ENCODE measurements around the gene MBNL2.

MBNL2 gene

DNA sequence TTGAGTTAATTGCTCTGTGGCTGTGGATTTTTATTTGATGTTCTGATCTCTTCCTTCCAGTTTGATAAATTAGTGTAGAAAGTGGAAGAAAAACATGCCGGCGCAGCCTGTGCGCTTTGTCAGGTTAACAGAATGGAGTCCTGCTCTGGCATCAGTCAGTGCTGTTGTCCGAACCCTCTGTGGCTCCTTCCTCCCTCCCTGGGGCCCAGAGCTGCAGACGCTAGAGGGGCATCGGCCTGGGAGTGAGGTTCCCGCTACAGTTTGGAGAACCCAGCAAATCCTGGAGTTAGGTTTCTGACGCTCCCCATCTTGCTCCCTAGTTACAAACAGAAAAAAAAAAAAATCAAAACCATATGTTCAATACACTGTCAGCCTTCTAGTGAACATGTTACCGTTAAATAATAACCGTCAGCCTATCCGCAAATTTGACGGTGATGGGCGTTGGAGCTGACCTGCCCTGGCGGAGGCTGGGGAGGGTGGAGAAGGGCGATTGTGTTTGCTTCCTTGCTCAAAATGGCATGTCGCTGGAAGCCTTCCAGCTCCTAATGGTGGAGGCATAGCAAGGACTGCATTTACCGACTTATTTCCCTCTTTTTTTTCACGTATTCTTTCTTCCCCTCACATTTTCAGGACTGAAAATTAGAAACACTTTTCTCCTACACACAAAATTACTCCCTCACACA lies 13.6 kb downstream of the MBNL2 start:
- DNase-seq = peak; percentile 60

DNA sequence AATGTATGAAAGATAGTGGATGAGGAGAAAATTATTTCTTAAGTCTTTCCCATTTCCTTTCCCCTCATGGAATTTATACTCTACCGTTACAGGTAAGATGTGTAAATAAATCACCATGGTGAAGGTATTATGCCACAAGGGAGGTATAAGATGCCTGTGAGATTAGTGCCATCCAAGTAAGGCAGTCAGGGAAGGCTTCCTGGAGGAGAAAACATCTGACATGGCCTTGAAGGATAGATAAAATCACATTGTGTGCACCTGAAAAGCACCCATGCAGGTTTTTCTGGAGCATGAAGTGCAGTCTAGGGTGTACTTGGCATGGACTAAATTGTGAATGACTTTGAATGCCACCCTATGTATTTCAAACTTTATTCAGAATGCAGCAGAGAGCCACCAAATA lies 15.3 kb downstream of the MBNL2 start:
- no peak for DNase-seq

DNA sequence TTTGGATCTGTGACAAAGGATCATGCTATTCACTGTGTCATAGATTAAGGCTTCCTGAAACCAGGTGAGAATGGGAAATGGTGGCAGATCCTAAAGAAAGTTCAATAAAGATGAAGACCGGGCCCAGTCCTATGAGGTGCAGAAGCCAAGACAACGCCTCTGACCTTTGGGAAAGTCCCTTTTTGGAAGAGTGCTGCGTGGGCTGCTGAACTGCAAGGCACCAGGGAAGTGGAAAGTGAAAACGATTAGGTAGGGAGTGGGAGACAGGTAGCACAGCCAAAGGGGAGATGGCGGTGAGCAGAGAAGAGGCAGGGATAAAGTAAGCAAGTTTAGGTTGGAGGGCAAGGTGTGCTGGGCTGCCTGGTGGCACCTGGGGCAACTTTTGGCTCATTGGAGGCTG lies 16.3 kb downstream of the MBNL2 start:
- no peak for DNase-seq

DNA sequence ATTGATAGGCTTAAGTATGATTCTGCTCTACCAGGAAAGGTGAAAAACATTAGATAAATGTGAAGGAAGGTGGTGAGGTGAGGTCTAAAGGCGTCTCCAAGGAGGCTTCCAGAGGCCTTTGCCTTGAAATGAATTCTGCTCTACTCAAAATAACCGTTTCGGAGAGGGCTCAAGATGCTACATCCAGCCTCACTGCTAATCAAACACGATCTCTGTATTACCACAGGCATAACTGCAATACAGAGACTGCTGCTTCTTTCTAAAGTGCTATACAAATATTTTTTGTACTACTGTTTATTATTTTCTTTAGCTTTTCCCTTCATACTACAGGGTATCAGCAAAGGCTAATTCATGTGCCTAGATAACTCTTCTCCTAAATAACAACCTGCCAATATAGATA lies 16.8 kb downstream of the MBNL2 start:
- DNase-seq = no peak

DNA sequence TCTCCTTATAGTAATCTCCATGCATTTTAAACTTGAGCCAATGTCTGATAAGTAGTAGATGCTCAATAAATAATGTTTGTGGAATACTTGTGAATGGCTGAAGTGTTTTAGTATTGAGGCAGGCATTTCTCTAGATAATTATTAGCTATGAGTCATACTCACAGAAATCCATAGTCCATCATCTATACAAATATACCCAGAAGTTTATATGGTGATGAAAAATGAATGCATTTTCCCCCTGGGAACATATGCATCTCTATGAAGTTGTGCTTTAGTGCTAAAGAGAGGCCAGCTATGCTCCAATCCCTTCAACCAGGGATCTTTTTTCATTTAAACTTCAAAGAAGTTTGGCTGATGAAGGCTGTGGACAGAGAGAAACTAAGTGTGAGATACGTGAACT lies 17.2 kb downstream of the MBNL2 start:
- DNase-seq = no peak

DNA sequence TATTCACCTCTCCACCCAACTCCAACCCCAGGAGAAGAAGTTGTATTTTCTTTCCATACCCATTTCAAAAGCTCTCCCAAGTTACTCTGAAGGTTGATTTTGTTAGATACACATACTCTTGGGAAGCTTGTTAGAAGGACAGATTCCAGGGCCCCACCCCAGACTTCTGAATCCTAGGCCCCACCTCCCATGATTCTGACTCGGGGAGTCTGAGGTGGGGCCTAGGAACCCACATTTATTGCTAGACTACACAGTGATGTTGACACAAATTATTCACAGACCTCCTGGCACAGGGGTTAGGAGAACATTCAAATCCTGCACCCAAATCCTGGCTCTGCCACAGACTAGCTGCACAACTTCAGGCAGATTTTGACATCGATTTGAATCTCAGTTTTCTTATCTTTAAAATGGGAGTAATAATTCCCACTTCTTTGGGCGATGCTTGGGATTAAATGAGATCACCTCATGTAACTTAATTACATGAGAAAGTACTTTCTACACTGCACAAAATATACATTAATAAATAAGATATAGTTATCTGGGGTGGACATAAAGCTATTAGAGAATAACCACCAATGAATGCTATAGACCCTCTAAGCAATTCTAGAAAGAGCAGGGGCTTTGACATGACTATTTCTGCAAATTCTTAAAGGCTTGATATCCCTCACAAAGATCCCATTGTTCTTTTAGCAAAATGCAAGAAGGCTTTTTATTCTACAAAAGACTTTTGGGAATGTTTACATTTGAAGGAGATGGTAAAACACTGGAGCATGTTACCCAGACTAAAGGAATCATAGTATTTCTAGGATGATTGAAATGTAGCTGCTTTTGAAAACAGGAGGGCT lies 18.0 kb downstream of the MBNL2 start:
- DNase-seq = no peak

DNA sequence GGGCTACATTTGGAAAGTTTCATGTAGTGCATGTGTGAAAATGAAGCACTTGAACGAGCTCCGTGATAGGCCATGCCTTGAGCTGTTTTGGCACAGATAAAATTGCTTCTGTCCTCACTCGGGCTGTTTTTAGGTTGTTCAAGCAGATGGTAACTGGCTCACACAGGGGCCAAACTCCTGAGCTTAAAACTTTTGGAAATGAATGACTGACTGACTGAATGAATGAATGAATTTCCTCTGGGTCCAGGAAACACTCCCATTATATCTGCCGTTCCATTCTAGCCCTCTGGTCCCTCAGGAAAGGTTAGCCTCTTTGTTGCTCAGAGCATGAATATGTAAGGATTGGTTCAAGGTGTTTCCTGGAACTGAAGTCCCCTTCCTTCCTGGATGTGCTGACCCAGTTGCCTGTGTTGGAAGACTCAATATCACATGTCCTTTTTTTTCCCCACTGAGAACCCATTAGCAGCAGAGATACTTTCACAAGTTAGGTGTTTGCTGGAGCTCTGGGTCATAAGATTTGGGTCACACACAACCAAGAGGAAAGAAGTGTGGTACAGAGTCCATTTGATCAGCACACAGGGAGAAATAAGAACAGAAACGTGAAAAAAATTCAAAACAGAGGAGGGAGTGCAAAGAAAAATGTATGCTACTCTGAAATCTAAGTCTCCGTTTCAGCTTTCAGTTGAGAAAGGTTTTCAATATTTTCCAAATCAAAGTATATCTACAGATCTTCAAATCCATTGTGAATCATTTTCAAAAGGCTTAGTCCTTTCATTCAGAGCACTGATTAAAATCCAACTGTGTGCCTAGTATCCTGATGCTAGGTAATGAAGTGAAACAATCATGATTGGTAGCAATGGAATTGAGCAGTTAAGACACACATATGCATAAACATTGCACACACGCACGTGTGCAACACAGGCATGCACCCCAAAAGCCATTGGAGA lies 18.9 kb downstream of the MBNL2 start:
- DNase-seq = no peak

DNA sequence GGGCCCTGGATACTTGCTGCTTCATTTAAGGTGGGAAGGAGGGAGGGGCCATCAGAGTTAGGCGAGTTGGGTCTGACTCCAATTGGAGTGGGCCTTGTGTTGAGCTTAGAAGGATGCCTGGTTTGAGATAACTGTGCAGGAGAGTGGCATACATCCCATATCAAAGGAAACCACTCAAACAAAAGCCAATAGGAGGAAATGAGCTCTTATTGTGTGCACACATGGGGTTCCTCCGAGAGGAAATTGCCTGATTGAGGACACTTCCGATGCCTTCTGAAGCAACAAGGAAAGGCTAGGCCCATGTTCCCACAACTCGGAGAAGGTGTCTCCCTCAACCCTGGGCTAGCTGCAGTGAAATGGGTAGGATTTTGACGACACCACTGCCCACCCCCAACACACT lies 19.6 kb downstream of the MBNL2 start:
- no peak for DNase-seq

DNA sequence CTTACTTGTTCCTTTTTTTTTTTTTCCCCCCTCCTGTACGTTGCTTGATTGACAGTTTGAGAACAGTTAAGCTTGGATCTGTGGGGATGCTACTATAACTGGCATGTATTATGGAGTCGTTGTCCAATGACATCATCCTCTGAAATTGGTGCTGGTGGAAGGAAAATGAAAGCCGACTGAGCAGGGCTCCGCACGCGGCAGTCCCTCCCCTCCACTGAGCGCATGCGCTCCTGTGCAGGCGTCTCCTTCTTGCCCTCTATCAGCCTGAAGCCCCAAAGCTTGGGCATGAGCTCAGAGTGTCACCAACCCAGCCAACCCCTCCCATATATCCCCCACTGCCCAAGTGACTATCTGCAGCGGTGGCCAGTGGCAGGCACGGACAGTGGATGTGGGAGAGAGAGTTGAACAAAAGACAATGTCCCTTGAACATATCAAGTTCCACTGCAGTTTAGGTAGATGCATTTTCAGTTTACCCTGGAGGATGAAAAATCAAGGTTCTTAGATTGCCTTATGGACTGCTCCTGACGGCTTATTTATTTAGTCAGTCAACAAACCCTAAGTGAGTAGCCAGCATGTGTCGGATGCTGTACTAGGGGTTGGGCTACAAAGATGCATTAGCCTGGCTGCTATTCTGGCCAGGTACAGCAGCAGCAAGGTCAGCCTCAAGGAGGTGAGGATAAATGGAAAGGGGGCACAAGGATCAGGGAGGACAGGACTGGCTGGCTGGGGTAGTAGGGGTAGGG lies 20.8 kb downstream of the MBNL2 start:
- DNase-seq = no peak

DNA sequence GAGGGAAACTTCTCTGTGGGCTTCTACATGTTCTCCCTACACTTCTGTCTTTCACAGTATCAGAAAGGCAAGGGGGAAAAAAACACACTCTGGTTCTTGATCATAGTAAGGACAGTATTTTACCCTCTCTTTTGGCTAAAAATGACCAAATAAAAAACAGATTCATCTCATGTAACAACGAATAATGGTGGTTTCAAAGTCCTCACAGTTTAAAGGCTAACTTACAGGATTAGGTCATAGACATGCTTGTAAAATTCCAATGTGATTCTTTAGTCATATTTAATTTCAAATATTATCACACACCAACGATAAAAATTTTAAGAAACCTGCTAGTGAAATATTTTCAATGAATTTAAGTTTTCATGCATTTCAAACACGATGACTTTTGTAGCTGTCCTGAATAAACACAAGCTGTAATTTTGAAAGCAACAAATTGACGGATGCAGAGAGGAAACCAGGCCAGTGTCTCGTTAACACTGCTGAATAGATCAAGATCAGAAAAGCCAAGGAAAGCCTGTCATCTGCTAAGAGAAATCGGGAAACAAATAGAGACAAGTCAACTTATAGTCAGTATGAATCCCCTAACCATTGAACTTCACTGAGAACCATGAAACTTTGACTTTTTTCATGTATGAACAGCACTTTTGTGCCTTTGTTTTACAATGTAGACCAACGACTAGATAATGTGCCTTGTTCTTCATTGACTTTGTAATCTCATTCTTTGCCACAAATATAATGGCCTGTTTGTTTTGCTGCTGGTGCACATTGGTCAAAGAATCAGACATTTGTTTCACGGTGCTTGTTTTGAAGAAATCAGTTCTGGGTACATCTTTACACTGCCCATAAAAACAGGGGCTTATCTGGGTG lies 22.0 kb downstream of the MBNL2 start:
- no peak for DNase-seq

DNA sequence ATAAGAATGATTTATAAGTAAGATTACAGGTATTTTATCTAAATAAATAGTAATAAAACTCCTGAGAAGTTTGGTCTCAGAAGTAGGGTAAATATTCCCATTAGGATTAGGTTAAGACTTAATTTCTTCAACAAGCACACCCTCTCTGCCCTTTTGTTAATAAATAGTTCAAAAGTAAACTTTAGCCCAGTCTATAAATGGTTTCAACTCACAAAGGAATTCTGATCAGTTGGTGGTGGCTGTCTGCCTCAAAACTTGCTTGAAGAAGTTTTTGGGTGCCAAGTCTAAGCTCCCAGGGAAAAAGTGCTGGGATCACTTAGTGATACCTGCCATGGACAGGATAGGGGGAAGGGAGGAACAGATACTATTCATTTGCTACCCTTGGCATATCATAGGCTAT lies 22.9 kb downstream of the MBNL2 start:
- DNase-seq = no peak

DNA sequence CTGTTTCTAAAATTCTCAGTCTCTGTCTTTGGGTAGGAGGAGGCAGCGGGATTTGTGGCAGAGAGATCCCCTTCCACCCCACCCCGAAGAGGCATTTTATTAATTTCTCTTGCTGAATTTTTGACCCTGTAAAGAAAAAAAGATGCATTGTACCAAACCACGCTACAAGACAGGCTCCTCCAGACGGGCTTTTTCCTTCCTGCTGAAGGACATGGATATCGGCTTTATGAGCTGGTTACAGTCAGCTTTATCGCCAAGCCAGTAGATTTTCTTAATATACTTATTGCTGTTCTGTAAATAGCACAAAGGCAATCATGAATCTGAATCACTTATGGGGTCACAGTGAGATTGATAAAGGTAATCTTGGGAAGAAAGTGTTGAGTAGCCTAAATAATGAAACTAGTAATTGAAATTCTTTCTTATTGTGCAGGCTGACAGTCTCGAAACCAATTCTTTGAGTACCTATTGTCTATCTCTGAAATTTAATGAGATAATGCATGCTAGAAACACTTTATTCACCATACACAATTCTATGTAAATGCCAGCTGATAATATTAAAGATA lies 24.5 kb downstream of the MBNL2 start:
- DNase-seq = no peak

DNA sequence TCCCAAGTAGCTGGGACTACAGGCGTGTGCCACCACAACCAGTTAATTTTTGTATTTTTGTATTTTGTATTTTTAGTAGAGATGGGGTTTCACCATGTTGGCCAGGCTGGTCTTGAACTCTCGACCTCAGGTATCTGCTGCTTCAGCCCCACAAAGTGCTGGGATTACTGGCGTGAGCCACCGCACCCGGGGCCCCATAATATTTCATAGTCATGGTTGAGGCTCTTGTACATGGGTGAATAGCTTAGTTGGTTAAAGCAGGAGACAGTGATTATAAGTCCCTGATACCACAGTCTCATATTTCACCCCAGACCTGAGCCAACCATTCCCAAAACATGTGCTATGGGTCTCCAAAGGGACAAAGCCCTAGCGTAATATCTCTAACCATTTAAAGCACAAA lies 26.1 kb downstream of the MBNL2 start:
- DNase-seq = no peak

DNA sequence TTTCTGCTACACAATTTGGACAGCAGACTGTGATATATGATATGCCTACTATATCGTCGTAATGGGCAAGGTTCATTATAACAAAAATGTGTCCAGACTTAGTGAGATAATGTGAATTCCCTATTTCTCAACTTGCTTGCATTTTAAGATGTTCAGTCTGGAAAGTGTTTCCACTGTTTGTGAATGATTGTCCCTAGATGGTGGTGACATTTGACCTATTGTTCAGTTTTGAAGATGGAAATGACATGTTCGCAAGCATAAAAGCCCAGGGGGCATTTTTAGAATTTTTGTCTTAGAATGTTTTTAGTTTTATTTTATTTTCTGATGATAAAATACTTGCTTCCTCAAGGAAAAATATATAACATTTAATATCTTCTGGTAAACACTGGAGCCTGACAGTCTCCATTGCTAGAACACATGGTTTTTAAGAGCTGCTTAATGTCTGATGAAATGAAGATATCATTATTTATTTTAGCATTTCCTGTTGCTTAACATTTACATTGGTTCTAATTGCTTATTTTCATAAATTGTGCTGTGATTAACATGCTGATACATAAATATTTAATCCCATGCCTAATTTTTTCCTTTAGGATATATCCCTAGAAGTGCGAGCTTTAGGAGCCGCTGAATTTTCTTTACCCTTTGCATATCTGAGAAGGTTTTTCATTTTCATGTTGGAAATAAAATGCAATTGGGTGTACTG lies 27.1 kb downstream of the MBNL2 start:
- DNase-seq = no peak

DNA sequence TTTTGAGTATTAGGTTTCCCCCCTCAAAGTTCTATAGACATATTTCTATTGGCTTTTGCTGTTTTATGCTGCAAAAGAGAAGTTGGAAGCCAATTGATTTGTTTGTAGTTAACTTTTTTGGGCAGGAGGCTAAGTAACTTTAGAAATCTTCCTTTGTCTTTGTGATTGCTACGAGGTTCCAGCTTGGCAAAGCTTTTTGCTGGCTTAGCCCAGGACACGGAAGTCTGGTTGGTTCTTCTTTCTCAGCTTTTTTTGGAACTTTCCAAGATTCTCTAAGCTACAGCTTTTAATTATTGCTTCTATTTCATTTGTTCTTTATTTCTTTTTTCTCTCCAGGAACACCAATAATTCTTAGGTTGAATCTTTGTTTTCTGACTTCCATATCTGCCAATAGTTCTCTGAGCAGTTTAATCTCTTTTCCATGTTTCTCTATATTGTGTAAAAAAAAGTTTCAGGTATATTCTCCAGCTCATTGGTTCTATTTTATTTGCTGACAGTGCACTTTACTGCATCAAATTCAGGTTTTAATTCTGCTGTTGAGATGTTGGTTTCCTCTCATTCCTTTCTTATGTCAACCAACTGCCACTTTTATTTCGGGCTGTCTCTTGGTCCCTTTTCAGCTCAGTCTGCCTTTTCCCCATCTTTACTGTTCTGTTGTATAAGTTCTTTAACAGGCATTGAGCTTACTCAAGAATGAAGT lies 27.8 kb downstream of the MBNL2 start:
- no peak for DNase-seq

DNA sequence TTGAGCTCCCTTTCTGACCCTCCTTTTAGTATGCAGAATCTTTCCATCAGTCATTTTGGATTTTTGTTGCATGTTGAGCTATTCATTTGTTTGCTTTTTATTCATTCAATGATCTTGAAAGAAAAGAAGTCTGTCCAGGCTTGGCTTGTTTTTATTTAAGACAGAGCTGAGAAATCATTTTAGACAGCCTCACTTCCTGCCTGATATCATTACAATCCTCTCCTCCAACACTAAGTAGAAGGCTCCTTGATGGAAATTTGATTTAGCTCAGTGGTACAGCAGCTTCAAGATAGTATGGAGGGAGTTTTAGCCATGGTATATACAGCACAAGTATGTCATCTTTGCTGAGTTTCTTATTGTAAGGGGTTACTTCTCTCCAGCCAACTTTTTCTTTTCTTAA lies 28.4 kb downstream of the MBNL2 start:
- DNase-seq = no peak

DNA sequence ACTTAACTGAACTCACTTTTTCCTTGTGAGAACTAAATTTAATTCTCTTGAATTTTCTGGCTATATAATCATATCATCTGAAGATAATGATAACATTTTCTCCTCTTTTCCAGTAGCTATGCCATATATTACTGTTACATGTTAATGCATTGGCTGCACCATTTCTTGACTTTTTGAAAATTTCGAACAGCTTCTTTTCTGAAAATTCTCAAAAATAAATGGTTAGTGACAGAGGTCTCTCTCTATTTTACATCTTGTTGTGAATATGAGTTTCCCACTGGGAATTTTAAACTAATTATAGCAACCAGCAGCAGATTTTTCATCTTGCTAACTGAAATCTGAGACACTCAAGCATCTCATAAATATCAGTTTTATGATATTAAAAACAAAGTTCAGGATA lies 30.6 kb downstream of the MBNL2 start:
- no peak for DNase-seq

DNA sequence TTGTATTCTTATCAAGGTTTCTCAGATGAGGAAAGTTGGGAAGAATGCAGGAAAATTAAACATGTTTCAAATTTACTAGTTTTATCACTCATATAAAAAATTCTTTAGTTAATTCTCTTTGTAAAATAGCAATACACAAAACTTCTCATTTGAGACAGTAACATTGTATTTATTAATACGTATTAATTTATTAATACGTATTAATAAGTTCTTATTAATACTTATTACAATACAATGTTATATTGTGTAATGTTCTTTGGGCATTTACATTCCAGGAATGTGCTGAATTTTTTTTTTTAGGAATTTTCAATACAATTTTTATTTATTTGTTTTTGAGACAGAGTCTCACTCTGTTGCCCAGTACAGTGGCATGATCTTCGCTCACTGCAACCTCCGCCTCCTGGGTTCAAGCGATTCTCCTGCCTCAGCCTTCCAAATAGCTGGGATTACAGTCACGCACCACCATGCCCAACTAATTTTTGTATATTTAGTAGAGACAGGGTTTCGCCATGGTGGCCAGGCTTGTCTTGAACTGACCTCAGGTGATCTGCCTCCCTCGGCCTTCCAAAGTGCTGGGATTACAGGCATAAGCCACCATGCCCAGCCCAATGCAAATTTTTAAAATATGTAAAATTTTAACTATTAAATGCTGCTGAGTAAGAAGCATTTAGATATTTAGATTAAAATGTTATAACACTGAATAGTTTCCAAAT lies 31.6 kb downstream of the MBNL2 start:
- no peak for DNase-seq

DNA sequence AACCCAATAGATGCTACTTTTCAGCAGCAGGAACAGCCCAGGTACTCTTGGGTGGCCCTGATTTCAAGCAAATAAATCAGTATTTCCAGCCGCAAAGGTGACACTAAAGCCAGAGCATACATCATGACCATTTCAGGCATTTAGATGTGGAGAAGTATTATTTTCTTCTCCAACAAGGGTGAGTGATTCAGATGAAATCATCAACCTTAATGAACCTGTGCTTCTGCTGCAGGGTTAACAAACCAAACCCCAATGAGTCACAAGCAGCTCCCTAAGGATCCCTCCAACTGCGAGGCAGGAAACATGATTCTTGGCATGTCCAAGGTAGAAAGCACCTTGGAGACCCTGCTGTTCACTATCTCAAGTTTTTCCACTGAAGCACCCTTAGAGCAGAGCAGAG lies 32.7 kb downstream of the MBNL2 start:
- DNase-seq = no peak

Data from NCI-H1105 treated with DMSO at 0.1 percent for 48 hours (cell line).